HEK293T (cell line): ENCODE measurements around the gene ABCC10.

ENCODE experiments used
- BHLHE40 ChIP-seq: fragments of 450-650 bp; IDR thresholded peaks from 2 replicates; pipeline ENCODE4 v1.6.1; 2016; ENCODE audit warnings: mild to moderate bottlenecking, moderate library complexity, borderline replicate concordance
- LEF1 ChIP-seq: fragments of 450-650 bp; IDR thresholded peaks from 2 replicates; pipeline ENCODE4 v1.6.1; 2017; ENCODE audit warnings: mild to moderate bottlenecking, borderline replicate concordance
- NFRKB ChIP-seq: fragments of 450-650 bp; IDR thresholded peaks from 2 replicates; pipeline ENCODE4 v1.6.1; 2016; ENCODE audit warnings: mild to moderate bottlenecking, moderate library complexity
- PKNOX1 ChIP-seq: fragments of 450-650 bp; IDR thresholded peaks from 2 replicates; pipeline ENCODE4 v1.6.1; 2016
- SP1 ChIP-seq: fragments of 450-650 bp; IDR thresholded peaks from 2 replicates; pipeline ENCODE4 v1.6.1; 2017

GRCh38 chr6:43401730-43402129 lies 25.6 kb upstream of the ABCC10 start:
- TF ChIP-seq PKNOX1 (no peak), NFRKB (no peak), BHLHE40 (no peak), LEF1 (no peak), SP1 (no peak)
